A673 (cell line): ENCODE results near the gene HSPA2. TPM values are rescaled to one million over a fixed set of nuclear protein-coding genes. Genes with fewer than 3 reads are reported as not detected.

Experiments
- BruUV-seq: library from RNA; stranded (reverse); fragments of 400-500 nt; replicated peaks from 2 replicates; lab custom pipeline; 2021; lab: Mats Ljungman, UMichigan
- CTCF ChIA-PET: fragments of 300-600 bp; sonication (Branson Sonifier 250); formaldehyde crosslinking; loops from one replicate; lab custom pipeline; 2022; ENCODE audit warnings: antibody characterized with exemption; lab: Charles Lee
- POLR2A ChIA-PET: fragments of 300-600 bp; sonication (Branson Sonifier 250); formaldehyde crosslinking; loops from one replicate; lab custom pipeline; 2022; ENCODE audit warnings: antibody characterized with exemption; ENCODE audit not compliant: low non-redundant PET; lab: Charles Lee
- DNase-seq: peaks from one replicate; pipeline ENCODE4 v3.0.0-alpha.2; 2015; ENCODE audit warnings: low spot score
- H3K27ac ChIP-seq: fragments of 200-600 bp; sonication (generic); 2 replicates; pipeline ENCODE4 v1.5.1; 2016; ENCODE audit warnings: mixed run types, low read depth, mild to moderate bottlenecking, mixed read lengths, antibody characterized with exemption, low read length; ENCODE audit not compliant: poor library complexity, severe bottlenecking
- H3K27me3 ChIP-seq: fragments of 200-600 bp; sonication (generic); replicated peaks from 2 replicates; pipeline ENCODE4 v1.6.1; 2017; ENCODE audit warnings: mixed run types, low read depth, mild to moderate bottlenecking, mixed read lengths, antibody characterized with exemption, low read length; ENCODE audit not compliant: insufficient read depth, poor library complexity
- H3K36me3 ChIP-seq: fragments of 200-600 bp; sonication (generic); 2 replicates; pipeline ENCODE4 v1.6.1; 2016; ENCODE audit warnings: mixed run types, mild to moderate bottlenecking, mixed read lengths, antibody characterized with exemption, low read length; ENCODE audit not compliant: insufficient read depth, poor library complexity, severe bottlenecking
- H3K4me1 ChIP-seq: fragments of 200-600 bp; sonication (generic); 2 replicates; pipeline ENCODE4 v1.6.1; 2017; ENCODE audit warnings: mixed run types, mild to moderate bottlenecking, mixed read lengths, antibody characterized with exemption, low read length; ENCODE audit not compliant: insufficient read depth, poor library complexity, severe bottlenecking
- H3K4me3 ChIP-seq: fragments of 200-600 bp; sonication (generic); 2 replicates; pipeline ENCODE4 v1.5.1; 2016; ENCODE audit warnings: low read depth, mixed run types, mild to moderate bottlenecking, mixed read lengths, low read length; ENCODE audit not compliant: poor library complexity, severe bottlenecking
- H3K9me3 ChIP-seq: fragments of 200-600 bp; sonication (generic); 2 replicates; pipeline ENCODE4 v1.6.1; 2016; ENCODE audit warnings: mixed run types, low read depth, mild to moderate bottlenecking, mixed read lengths, antibody characterized with exemption, low read length; ENCODE audit not compliant: poor library complexity, severe bottlenecking
- CTCF ChIP-seq: fragments of 300-800, 200-600 bp; sonication (generic); conservative IDR thresholded peaks from 2 replicates; pipeline ENCODE4 v1.5.1; 2017; ENCODE audit warnings: low read depth, mild to moderate bottlenecking, antibody characterized with exemption, low read length, moderate library complexity, mixed read lengths
- EZH2 ChIP-seq: fragments of 200-600 bp; sonication (generic); IDR thresholded peaks from 2 replicates; pipeline ENCODE4 v1.6.1; 2017; ENCODE audit warnings: borderline replicate concordance, low read depth, mild to moderate bottlenecking, mixed read lengths, antibody characterized with exemption, low read length; ENCODE audit not compliant: poor library complexity, severe bottlenecking
- intact Hi-C: fragments of 100-400 bp; cut with micrococcal nuclease; formaldehyde crosslinking; loops from one replicate; pipeline ENCODE4 v1.10.0; 2022; ENCODE audit not compliant: unreplicated experiment
- total RNA-seq: library from RNA; stranded (reverse); gene quantifications from 2 replicates; pipeline ENCODE4 v1.2.3, GENCODE V29; 2021

The HSPA2 gene
- total RNA-seq, 1 experiment from 2014 or later = 14.3 TPM

GRCh38 chr14:64504897-64505794 is 35.4 kb upstream of the HSPA2 start:
- BruUV-seq = TSS peak; percentile 53
- no peak for TF ChIP-seq CTCF
- TF ChIP-seq EZH2 = no peak
- H3K9me3 ChIP-seq = no peaks in the 10 kb centered on the region
- H3K4me3 ChIP-seq = peak overlapping the region; percentile 87
- no peaks in the 10 kb centered on the region for H3K36me3 ChIP-seq
- DNase-seq = peak; percentile 94
- H3K27me3 ChIP-seq = no peaks in the 10 kb centered on the region
- peak overlapping the region; percentile 100 for H3K27ac ChIP-seq
- peaks cover 36% of the 10 kb centered on the region for H3K4me1 ChIP-seq
- POLR2A ChIA-PET = interaction anchor here (0.6 kb wide), 1 partner anchor 37 kb away, joined by 3 read pairs; no protein-coding TSS in a partner anchor
- intact Hi-C loops = loop anchor here (1.0 kb wide), 1 partner anchor 35 kb away; the partner anchor contains the start of gene HSPA2
- CTCF ChIA-PET = no interaction called here

DNA sequence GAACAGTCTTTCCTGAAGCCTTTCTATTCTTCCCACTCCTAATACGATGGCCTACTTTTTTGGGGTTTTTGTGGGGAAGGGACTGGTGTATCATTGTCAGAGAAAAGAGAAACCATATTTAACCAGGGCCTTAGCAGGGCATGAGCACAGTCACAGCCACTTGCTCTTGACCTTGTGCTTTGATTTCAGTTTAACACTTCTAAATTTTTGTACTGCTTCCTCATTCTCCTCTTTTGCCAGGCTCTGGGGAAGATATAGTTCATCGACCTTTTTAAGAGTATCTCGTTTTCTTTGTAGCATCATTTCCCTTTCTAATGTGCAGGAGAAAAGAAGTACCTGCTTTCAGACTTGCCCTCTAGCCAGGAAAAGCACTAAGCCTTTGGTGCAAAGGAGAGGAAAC is 33.8 kb upstream of the HSPA2 start:
- Histone ChIP-seq H3K4me1 (peaks cover 43% of the 10 kb centered on the region), H3K27me3 (no peaks in the 10 kb centered on the region), H3K9me3 (no peaks in the 10 kb centered on the region), H3K36me3 (no peaks in the 10 kb centered on the region), H3K27ac (no peak overlapping the region), H3K4me3 (peak overlapping the region; percentile 13)
- ChIA-PET POLR2A (interaction anchor here (0.6 kb wide), 1 partner anchor 109 kb away, joined by 3 read pairs; no protein-coding TSS in a partner anchor), CTCF (no interaction called here)
- no TSS peak for BruUV-seq
- intact Hi-C loops = no loop called here
- no peak for DNase-seq
- TF ChIP-seq CTCF = no peak
- no peak for TF ChIP-seq EZH2

- BruUV-seq = no TSS peak
- peak overlapping the region; percentile 13 for H3K4me3 ChIP-seq
Measured at GRCh38 chr14:64507376-64508156, 33.0 kb upstream of the HSPA2 start.

More at GRCh38 chr14:64507376-64508156, 33.0 kb upstream of the HSPA2 start:
- no peak for DNase-seq
- Histone ChIP-seq H3K27me3 (no peaks in the 10 kb centered on the region), H3K9me3 (no peaks in the 10 kb centered on the region), H3K4me1 (peaks cover 35% of the 10 kb centered on the region), H3K27ac (no peak overlapping the region), H3K36me3 (no peaks in the 10 kb centered on the region)
- intact Hi-C loops = no loop called here
- ChIA-PET POLR2A (interaction anchor here (0.6 kb wide), 1 partner anchor 110 kb away, joined by 3 read pairs; no protein-coding TSS in a partner anchor), CTCF (no interaction called here)
- no peak for TF ChIP-seq CTCF
- TF ChIP-seq EZH2 = no peak
